Vagina (tissue), 2 donors: ENCODE data around the gene PLP1.

ENCODE experiments used
- CTCF ChIP-seq, 3 experiments: fragments of 450-650 bp in 2 of 3; fragments of 200-600 bp in 1 of 3; sonication (generic) in 1 of 3; IDR thresholded peaks; one replicate each; pipeline ENCODE4 v1.5.1; 2017 to 2019; ENCODE audit warnings: antibody characterized with exemption in 3 of 3, mild to moderate bottlenecking in 2 of 3, moderate library complexity in 2 of 3
- POLR2AphosphoS5 ChIP-seq, 2 donors: sonication (generic); formaldehyde crosslinking; IDR thresholded peaks; one replicate each; pipeline ENCODE4 v1.9.0; 2017; ENCODE audit warnings: antibody characterized with exemption in 2 of 2, mild to moderate bottlenecking in 2 of 2, low read depth in 1 of 2; ENCODE audit not compliant: insufficient read depth in 1 of 2

- TF ChIP-seq CTCF (IDR thresholded peaks at IDR 0.05), result no peak
- no peak for TF ChIP-seq POLR2AphosphoS5 (IDR thresholded peaks at IDR 0.05; ENCODE audit: insufficient read depth in 1 of 2, low read depth in 1 of 2)
These were observed 7.3 kb downstream of the PLP1 start for GRCh38 chrX:103783971-103784370.
